Colonic mucosa (tissue), 4 donors: Measurements from ENCODE around the gene HNRNPAB. TPM values are rescaled to one million over a fixed set of nuclear protein-coding genes. Genes with fewer than 3 reads are reported as not detected.

ENCODE experiments used
- DNase-seq: peaks from one replicate; pipeline ENCODE4 v3.0.0-alpha.2; 2020
- H3K27ac ChIP-seq: fragments of 200-600 bp; one replicate; pipeline ENCODE4 v1.8.0; 2021
- H3K27me3 ChIP-seq: fragments of 200-600 bp; one replicate; pipeline ENCODE4 v1.8.0; 2021
- H3K36me3 ChIP-seq: fragments of 200-600 bp; one replicate; pipeline ENCODE4 v1.8.0; 2021
- H3K4me1 ChIP-seq: fragments of 200-600 bp; one replicate; pipeline ENCODE4 v1.8.0; 2021; ENCODE audit warnings: mild to moderate bottlenecking
- H3K4me3 ChIP-seq: fragments of 200-600 bp; one replicate; pipeline ENCODE4 v1.8.0; 2021
- H3K9ac ChIP-seq, 2 donors: one replicate each; pipeline ENCODE4 v1.7.0; 2013; ENCODE audit warnings: control low read depth in 2 of 2, low read depth in 2 of 2, low read length in 2 of 2
- H3K9me3 ChIP-seq: fragments of 200-600 bp; one replicate; pipeline ENCODE4 v1.8.0; 2021
- CTCF ChIP-seq: fragments of 200-600 bp; IDR thresholded peaks from one replicate; pipeline ENCODE4 v1.8.0; 2022; ENCODE audit warnings: antibody characterized with exemption, mild to moderate bottlenecking
- intact Hi-C: fragments of 100-400 bp; cut with DNase I; formaldehyde crosslinking; loops from one replicate; pipeline ENCODE4 v1.14.1; 2022
- total RNA-seq, 2 donors: library from RNA; stranded (reverse); fragmentation: NEBNext Ultra II Directional in 1 of 2; extraction: Animal tissue kit (Norgen Biotek cat#: 25700) in 1 of 2; gene quantifications; one replicate each; pipeline ENCODE4 v1.2.1, GENCODE V29; 2021
- donor health status: healthy.
- donor health status: DM: no; HTN: no; CAD: no.
- donor health status: DM: no; HTN: no; CAD: no.

The HNRNPAB gene
- total RNA-seq, 2 donors from 2014 or later = 286 to 385 TPM

DNA sequence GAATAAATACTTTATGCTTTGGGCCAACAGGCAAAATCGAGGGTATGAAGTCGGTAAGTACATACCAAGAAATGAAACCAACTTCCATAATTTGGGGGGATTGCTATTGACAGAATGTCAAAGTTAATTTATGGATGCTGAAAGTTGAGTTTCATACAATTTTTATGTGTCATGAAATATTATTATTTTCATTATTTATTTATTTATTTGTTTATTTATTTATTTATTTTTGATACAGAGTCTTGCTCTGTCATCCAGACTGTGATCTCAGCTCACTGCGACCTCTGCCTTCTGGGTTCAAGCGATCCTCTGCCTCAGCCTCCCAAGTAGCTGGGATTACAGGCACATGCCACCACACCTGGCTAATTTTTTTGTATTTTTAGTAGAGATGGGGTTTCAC, 12.7 kb upstream of the HNRNPAB start:
- no peak for DNase-seq
- H3K27me3 ChIP-seq = no peaks in the 10 kb centered on the region
- no peaks in the 10 kb centered on the region for H3K9me3 ChIP-seq
- H3K36me3 ChIP-seq = no peaks in the 10 kb centered on the region
- H3K9ac ChIP-seq = no peak overlapping the region
- intact Hi-C loops = no loop called here
- no peak for TF ChIP-seq CTCF
- no peaks in the 10 kb centered on the region for H3K4me1 ChIP-seq
- H3K4me3 ChIP-seq = no peak overlapping the region
- no peak overlapping the region for H3K27ac ChIP-seq

- Histone ChIP-seq H3K9me3 (no peaks in the 10 kb centered on the region), H3K27me3 (no peaks in the 10 kb centered on the region), H3K9ac (no peak overlapping the region), H3K27ac (no peak overlapping the region), H3K36me3 (no peaks in the 10 kb centered on the region), H3K4me1 (no peaks in the 10 kb centered on the region), H3K4me3 (no peak overlapping the region)
- no peak for DNase-seq
- no peak for TF ChIP-seq CTCF
- intact Hi-C loops = no loop called here
Measured at GRCh38 chr5:178192244-178192643, 12.1 kb upstream of the HNRNPAB start.

DNA sequence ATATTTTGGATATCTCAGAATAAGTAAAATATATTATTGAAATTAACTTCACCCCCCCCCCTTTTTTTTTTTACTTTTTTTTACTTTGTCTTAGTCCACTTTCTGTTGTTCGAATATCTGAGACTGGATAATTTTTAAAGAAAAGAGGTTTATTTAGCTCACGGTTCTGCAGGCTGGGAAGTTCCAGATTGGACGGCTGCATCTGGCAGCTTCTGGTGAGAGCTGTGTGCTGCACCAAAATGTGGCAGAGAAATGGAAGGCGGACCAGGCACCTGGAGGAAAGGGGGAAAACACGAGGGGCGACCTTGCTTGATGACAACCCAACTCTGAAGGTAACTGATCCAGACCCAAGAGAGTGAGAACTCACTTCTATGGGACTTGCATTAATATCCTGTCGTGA, 11.5 kb upstream of the HNRNPAB start:
- Histone ChIP-seq H3K36me3 (no peaks in the 10 kb centered on the region), H3K4me3 (no peak overlapping the region), H3K9ac (no peak overlapping the region), H3K4me1 (no peaks in the 10 kb centered on the region), H3K9me3 (no peaks in the 10 kb centered on the region), H3K27ac (no peak overlapping the region), H3K27me3 (no peaks in the 10 kb centered on the region)
- intact Hi-C loops = no loop called here
- DNase-seq = no peak
- no peak for TF ChIP-seq CTCF

DNA sequence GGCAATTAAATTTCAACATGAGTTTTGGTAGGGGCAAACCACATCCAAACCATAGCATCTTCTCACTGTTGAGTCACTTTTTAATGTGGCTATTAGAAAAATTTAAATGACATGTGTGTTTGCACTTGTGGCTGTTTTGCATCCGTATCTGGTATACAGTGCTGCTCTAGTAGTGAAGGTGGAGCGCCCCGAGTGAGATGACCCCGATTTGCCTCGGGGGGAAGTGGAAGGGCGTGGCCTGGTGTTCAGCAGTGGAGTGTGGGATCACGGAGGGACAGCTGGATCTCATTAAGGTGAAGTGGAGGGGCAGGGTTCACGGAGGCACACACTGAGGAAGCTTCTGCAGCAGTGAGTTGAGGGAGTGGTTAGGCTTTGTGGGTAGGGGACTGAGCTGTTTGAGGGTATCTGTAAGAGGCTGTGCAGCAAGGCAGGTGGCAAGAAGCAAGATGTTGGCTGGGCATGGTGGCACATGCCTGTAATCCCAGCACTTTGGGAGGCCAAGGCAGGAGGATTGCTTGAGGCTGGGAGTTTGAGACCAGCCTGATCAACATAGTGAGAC, 11.0 kb upstream of the HNRNPAB start:
- Histone ChIP-seq H3K9me3 (no peaks in the 10 kb centered on the region), H3K27me3 (no peaks in the 10 kb centered on the region), H3K36me3 (no peaks in the 10 kb centered on the region), H3K27ac (no peak overlapping the region), H3K9ac (no peak overlapping the region), H3K4me3 (no peak overlapping the region), H3K4me1 (no peaks in the 10 kb centered on the region)
- intact Hi-C loops = no loop called here
- no peak for DNase-seq
- no peak for TF ChIP-seq CTCF

GRCh38 chr5:178194026-178194425, 10.3 kb upstream of the HNRNPAB start:
- Histone ChIP-seq H3K9me3 (no peaks in the 10 kb centered on the region), H3K4me3 (no peak overlapping the region), H3K36me3 (no peaks in the 10 kb centered on the region), H3K4me1 (no peaks in the 10 kb centered on the region), H3K27ac (no peak overlapping the region), H3K9ac (no peak overlapping the region), H3K27me3 (no peaks in the 10 kb centered on the region)
- intact Hi-C loops = no loop called here
- no peak for DNase-seq
- no peak for TF ChIP-seq CTCF
